ENCODE measurements around the gene WDFY1. TPM values are rescaled to one million over a fixed set of nuclear protein-coding genes. Genes with fewer than 3 reads are reported as not detected.

WDFY1 gene
- total and polyA plus RNA-seq, 2 donors (not counting 3 experiments of a cell fraction or from before 2014, with no cell fraction given), result 54.7 to 68.7 TPM

DNA sequence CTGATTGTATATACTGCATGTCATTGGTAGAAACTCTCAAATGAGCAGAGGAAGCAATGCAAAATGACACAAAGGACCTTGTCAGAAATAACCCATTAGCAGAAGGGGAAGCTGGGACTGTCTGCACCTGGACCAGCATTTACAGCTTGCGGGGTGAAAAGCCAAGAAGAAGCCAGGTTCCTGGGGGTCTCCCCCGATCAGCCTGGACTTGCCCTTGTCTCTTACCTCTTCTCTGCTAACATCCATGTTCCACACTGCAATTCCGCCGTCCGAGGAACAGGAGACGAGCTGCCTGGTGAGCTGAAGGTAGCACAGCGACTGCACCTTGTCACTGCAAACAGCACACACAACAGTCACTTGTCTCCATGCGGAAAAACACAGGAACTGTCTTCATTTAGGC, 51.1 kb downstream of the WDFY1 start:
- CTCF ChIA-PET, result interaction anchor here (1.5 kb wide), 1 partner anchor 13 kb away, joined by 6 read pairs; no protein-coding TSS in a partner anchor
- peaks cover 9 to 18% of the 10 kb centered on the region in 2 experiments for H3K36me3 ChIP-seq (ENCODE audit: control insufficient read depth in 2 of 2, extremely low read depth in 1 of 2, insufficient read depth in 2 of 2, low read length in 2 of 2)
- FAIRE-seq, result no peak
- H3K27ac ChIP-seq (ENCODE audit: insufficient read depth, low read depth, low read length), result no peak overlapping the region
- TF ChIP-seq MYC (IDR thresholded peaks at IDR 0.05; ENCODE audit: low read depth, low read length) (no peak), EZH2 (IDR thresholded peaks at IDR 0.05; ENCODE audit: borderline replicate concordance, low read depth, low read length, severe bottlenecking) (no peak), JUN (IDR thresholded peaks at IDR 0.05; ENCODE audit: borderline replicate concordance, insufficient read depth, insufficient read length, low read depth) (no peak), POLR2A (IDR thresholded peaks at IDR 0.05; ENCODE audit: low read depth, low read length) (no peak), GATA2 (IDR thresholded peaks at IDR 0.05; ENCODE audit: insufficient read depth, insufficient read length, low read depth, low read length) (no peak), POLR2AphosphoS5 (IDR thresholded peaks at IDR 0.05; ENCODE audit: insufficient read depth, low read depth, low read length) (no peak), FOS (IDR thresholded peaks at IDR 0.05; ENCODE audit: borderline replicate concordance, insufficient read depth, low read length) (no peak)
- TF ChIP-seq, protein P1, sequence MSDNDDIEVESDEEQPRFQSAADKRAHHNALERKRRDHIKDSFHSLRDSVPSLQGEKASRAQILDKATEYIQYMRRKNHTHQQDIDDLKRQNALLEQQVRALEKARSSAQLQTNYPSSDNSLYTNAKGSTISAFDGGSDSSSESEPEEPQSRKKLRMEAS (IDR thresholded peaks at IDR 0.05; ENCODE audit: insufficient read depth, insufficient read length), result no peak
- TF ChIP-seq, protein P2, sequence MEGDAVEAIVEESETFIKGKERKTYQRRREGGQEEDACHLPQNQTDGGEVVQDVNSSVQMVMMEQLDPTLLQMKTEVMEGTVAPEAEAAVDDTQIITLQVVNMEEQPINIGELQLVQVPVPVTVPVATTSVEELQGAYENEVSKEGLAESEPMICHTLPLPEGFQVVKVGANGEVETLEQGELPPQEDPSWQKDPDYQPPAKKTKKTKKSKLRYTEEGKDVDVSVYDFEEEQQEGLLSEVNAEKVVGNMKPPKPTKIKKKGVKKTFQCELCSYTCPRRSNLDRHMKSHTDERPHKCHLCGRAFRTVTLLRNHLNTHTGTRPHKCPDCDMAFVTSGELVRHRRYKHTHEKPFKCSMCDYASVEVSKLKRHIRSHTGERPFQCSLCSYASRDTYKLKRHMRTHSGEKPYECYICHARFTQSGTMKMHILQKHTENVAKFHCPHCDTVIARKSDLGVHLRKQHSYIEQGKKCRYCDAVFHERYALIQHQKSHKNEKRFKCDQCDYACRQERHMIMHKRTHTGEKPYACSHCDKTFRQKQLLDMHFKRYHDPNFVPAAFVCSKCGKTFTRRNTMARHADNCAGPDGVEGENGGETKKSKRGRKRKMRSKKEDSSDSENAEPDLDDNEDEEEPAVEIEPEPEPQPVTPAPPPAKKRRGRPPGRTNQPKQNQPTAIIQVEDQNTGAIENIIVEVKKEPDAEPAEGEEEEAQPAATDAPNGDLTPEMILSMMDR (IDR thresholded peaks at IDR 0.05; ENCODE audit: extremely low read depth in 1 of 2, insufficient read depth in 1 of 2, low read depth in 1 of 2, low read length in 2 of 2), result no peak
- H3K4me1 ChIP-seq (ENCODE audit: control insufficient read depth, extremely low read depth, insufficient read depth, low read length), result no peaks in the 10 kb centered on the region
- POLR2A ChIA-PET, result no interaction called here
- dilution Hi-C loops (cut with MboI; ENCODE audit: extremely low pct_ligation_motif_present, low sequenced_read_pairs) (no loop called here), intact Hi-C loops (cut with micrococcal nuclease) (no loop called here)
- no peaks in the 10 kb centered on the region for H3K27me3 ChIP-seq (ENCODE audit: control insufficient read depth in 2 of 2, insufficient read depth in 2 of 2, low read length in 2 of 2)
- H3K9me1 ChIP-seq (replicated peaks; ENCODE audit: control insufficient read depth, extremely low read depth, insufficient read depth, low read length), result no peaks in the 10 kb centered on the region
- H3K4me2 ChIP-seq (ENCODE audit: insufficient read depth, low read length), result no peak overlapping the region
- H3K4me3 ChIP-seq (replicated peaks in 1 of 3; ENCODE audit: insufficient read depth in 1 of 3, low read depth in 1 of 3, low read length in 3 of 3), result no peak overlapping the region
- H3K79me2 ChIP-seq (ENCODE audit: control insufficient read depth, insufficient read depth, low read length), result peaks cover 3% of the 10 kb centered on the region
- H4K20me1 ChIP-seq (replicated peaks; ENCODE audit: control insufficient read depth, extremely low read depth, insufficient read depth, low read length), result no peaks in the 10 kb centered on the region
- H3K9ac ChIP-seq (replicated peaks; ENCODE audit: extremely low read depth, insufficient read depth, low read length), result no peak overlapping the region
- BruUV-seq (replicated peaks), result no TSS peak
- no peaks in the 10 kb centered on the region for H3K9me3 ChIP-seq (replicated peaks; ENCODE audit: control insufficient read depth, insufficient read depth, low read length)
- no peak overlapping the region for H2AFZ ChIP-seq (ENCODE audit: low read depth, low read length)
- DNase-seq (ENCODE audit: low read depth, low spot score), result no peak

Measured in endothelial cell of umbilical vein (primary cell).